Breast epithelium (tissue), 4 donors: ENCODE data around the gene MTR. TPM values are rescaled to one million over a fixed set of nuclear protein-coding genes. Genes with fewer than 3 reads are reported as not detected.

Source experiments
- DNase-seq, 2 donors: peaks; one replicate each; pipeline ENCODE4 v3.0.0-alpha.2; 2019; ENCODE audit warnings: low spot score in 2 of 2
- H3K27ac ChIP-seq, 2 donors: fragments of 200-600 bp; sonication (generic) in 1 of 2; one replicate each; pipeline ENCODE4 v1.5.1; 2016 to 2019; ENCODE audit warnings: mild to moderate bottlenecking in 1 of 2
- H3K27me3 ChIP-seq, 2 donors: fragments of 200-600 bp; sonication (generic) in 1 of 2; one replicate each; pipeline versions ENCODE4 v1.5.1 to v1.6.0; 2017 to 2019; ENCODE audit warnings: control low read depth in 1 of 2, mild to moderate bottlenecking in 1 of 2
- H3K36me3 ChIP-seq: fragments of 200-600 bp; one replicate; pipeline ENCODE4 v1.5.1; 2019
- H3K4me1 ChIP-seq, 2 donors: fragments of 200-600 bp; sonication (generic); one replicate each; pipeline ENCODE4 v1.5.1; 2016 to 2019; ENCODE audit warnings: control low read depth in 1 of 2
- H3K4me3 ChIP-seq, 3 donors: fragments of 200-600 bp; sonication (generic); 1 replicate in 2 of 3; 2 replicates in 1 of 3; pipeline ENCODE4 v1.5.1; 2016 to 2019; ENCODE audit warnings: mild to moderate bottlenecking in 3 of 3, moderate library complexity in 2 of 3
- H3K9me3 ChIP-seq, 2 donors: fragments of 200-600 bp; sonication (generic) in 1 of 2; one replicate each; pipeline ENCODE4 v1.5.1; 2016 to 2019; ENCODE audit warnings: control low read depth in 1 of 2
- CTCF ChIP-seq, 3 donors: fragments of 450-650 bp; IDR thresholded peaks; one replicate each; pipeline ENCODE4 v1.5.1; 2016 to 2017; ENCODE audit warnings: antibody characterized with exemption in 3 of 3, mild to moderate bottlenecking in 3 of 3, moderate library complexity in 3 of 3
- POLR2A ChIP-seq: fragments of 450-650 bp; IDR thresholded peaks from one replicate; pipeline ENCODE4 v1.6.1; 2016; ENCODE audit warnings: antibody characterized with exemption, mild to moderate bottlenecking, moderate library complexity
- POLR2AphosphoS5 ChIP-seq, 3 donors: sonication (generic); formaldehyde crosslinking; IDR thresholded peaks; one replicate each; pipeline ENCODE4 v1.6.1; 2017; ENCODE audit warnings: antibody characterized with exemption in 3 of 3
- intact Hi-C: fragments of 100-400 bp; cut with DNase I; formaldehyde crosslinking; loops from one replicate; pipeline ENCODE4 v1.15.1; 2023; ENCODE audit warnings: low total_unique reads
- total RNA-seq, 3 donors: library from RNA; depleted of rRNA; stranded (reverse); fragments of >200 nt; gene quantifications; one replicate each; pipeline ENCODE4 v1.1.0, GENCODE V29; 2016

The MTR gene
- total RNA-seq, 3 donors from 2014 or later = 30.5 to 32.3 (median 31.7) TPM

GRCh38 chr1:236806634-236807033, 11.5 kb downstream of the MTR start:
- H3K27me3 ChIP-seq = no peaks in the 10 kb centered on the region
- H3K9me3 ChIP-seq = no peaks in the 10 kb centered on the region
- no peaks in the 10 kb centered on the region for H3K4me1 ChIP-seq
- DNase-seq = no peak
- H3K4me3 ChIP-seq = no peak overlapping the region
- TF ChIP-seq POLR2A (no peak), POLR2AphosphoS5 (IDR thresholded peaks at IDR 0.05) (no peak), CTCF (IDR thresholded peaks at IDR 0.05) (no peak)
- intact Hi-C loops = no loop called here
- peaks cover under 1% of the 10 kb centered on the region for H3K36me3 ChIP-seq
- H3K27ac ChIP-seq = no peak overlapping the region

GRCh38 chr1:236808005-236808404, 12.9 kb downstream of the MTR start:
- Histone ChIP-seq H3K27ac (no peak overlapping the region), H3K36me3 (peaks cover 7% of the 10 kb centered on the region), H3K4me3 (no peak overlapping the region), H3K27me3 (no peaks in the 10 kb centered on the region), H3K9me3 (no peaks in the 10 kb centered on the region), H3K4me1 (no peaks in the 10 kb centered on the region)
- TF ChIP-seq POLR2AphosphoS5 (IDR thresholded peaks at IDR 0.05) = no peak
- TF ChIP-seq CTCF (IDR thresholded peaks at IDR 0.05) = no peak
- no peak for TF ChIP-seq POLR2A
- intact Hi-C loops = no loop called here
- DNase-seq = no peak

- H3K4me3 ChIP-seq = no peak overlapping the region
- H3K36me3 ChIP-seq = peaks cover 13% of the 10 kb centered on the region
- H3K27me3 ChIP-seq = no peaks in the 10 kb centered on the region
- no peaks in the 10 kb centered on the region for H3K4me1 ChIP-seq
- TF ChIP-seq POLR2AphosphoS5 (IDR thresholded peaks at IDR 0.05) (no peak), CTCF (IDR thresholded peaks at IDR 0.05) (no peak), POLR2A (no peak)
- intact Hi-C loops = no loop called here
- DNase-seq = no peak
- H3K27ac ChIP-seq = no peak overlapping the region
- no peaks in the 10 kb centered on the region for H3K9me3 ChIP-seq
Measured at GRCh38 chr1:236808564-236809130, 13.6 kb downstream of the MTR start.

GRCh38 chr1:236809148-236809547, 14.1 kb downstream of the MTR start:
- DNase-seq = no peak
- H3K4me3 ChIP-seq = no peak overlapping the region
- no peaks in the 10 kb centered on the region for H3K4me1 ChIP-seq
- no peaks in the 10 kb centered on the region for H3K9me3 ChIP-seq
- H3K27ac ChIP-seq = no peak overlapping the region
- intact Hi-C loops = no loop called here
- no peaks in the 10 kb centered on the region for H3K27me3 ChIP-seq
- TF ChIP-seq POLR2AphosphoS5 (IDR thresholded peaks at IDR 0.05) = no peak
- no peak for TF ChIP-seq POLR2A
- no peak for TF ChIP-seq CTCF (IDR thresholded peaks at IDR 0.05)
- H3K36me3 ChIP-seq = peaks cover 13% of the 10 kb centered on the region

- Histone ChIP-seq H3K27me3 (no peaks in the 10 kb centered on the region), H3K36me3 (peaks cover 13% of the 10 kb centered on the region), H3K9me3 (no peaks in the 10 kb centered on the region), H3K4me3 (no peak overlapping the region), H3K4me1 (no peaks in the 10 kb centered on the region), H3K27ac (no peak overlapping the region)
- TF ChIP-seq POLR2AphosphoS5 (IDR thresholded peaks at IDR 0.05) (no peak), CTCF (IDR thresholded peaks at IDR 0.05) (no peak), POLR2A (no peak)
- intact Hi-C loops = no loop called here
- DNase-seq = no peak
Measured at GRCh38 chr1:236810018-236810417, 14.9 kb downstream of the MTR start.
